H7 (cell line): ENCODE results near the gene LRRTM2. TPM values are rescaled to one million over a fixed set of nuclear protein-coding genes. Genes with fewer than 3 reads are reported as not detected.

Experiments
- DNase-seq: peaks from one replicate; pipeline ENCODE4 v3.0.0; 2012
- H3K27me3 ChIP-seq: 2 replicates; pipeline ENCODE4 v1.6.0; 2011; ENCODE audit warnings: mild to moderate bottlenecking, low read length; ENCODE audit not compliant: control insufficient read depth, insufficient read depth
- H3K36me3 ChIP-seq: replicated peaks from 2 replicates; pipeline ENCODE4 v1.5.1; 2011; ENCODE audit warnings: low read length; ENCODE audit not compliant: control insufficient read depth, insufficient read depth
- H3K4me3 ChIP-seq: 2 replicates; pipeline ENCODE4 v1.5.1; 2011; ENCODE audit warnings: low read depth, mild to moderate bottlenecking, control low read depth, low read length, moderate library complexity; ENCODE audit not compliant: insufficient read depth
- total RNA-seq: library from RNA; depleted of rRNA; stranded (reverse); fragments of >200 nt; shearing (Covaris generic); gene quantifications from 2 replicates; pipeline ENCODE4 v1.2.3, GENCODE V29; 2014

Gene LRRTM2
- total RNA-seq, 1 experiment from 2014 or later: not detected

DNA sequence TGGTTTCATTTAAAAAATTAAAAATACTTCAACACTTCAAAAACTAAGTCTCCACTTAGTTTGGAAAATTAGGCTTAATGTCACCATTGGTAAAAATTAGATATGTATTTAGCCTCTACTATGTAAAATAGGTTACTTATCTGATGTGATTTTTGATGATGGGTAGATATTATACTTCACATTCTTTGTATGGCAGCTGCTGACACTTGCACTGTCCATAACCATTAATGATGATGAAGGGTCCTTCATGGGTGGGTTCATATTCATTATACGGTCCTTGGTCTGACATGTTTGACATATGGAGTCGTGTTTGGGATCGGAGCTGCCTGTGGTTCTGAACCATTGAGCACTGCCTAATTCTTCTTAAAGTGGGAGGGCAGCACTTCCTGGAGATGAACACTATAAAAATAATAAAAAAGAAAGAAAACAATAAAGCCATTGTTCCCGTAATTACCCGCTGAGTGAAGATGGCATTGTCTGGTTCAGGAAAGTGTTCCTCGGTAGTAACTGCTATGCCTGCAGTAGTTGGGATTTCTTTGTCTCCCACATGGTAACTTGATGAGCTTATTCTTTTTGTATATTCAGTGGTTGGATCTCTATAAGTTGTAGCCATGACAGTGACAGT is 2.2 kb downstream of the LRRTM2 start:
- Histone ChIP-seq H3K27me3 (no peaks in the 10 kb centered on the region), H3K36me3 (no peaks in the 10 kb centered on the region; the same call in 1 of the 2 replicates), H3K4me3 (no peak overlapping the region)
- DNase-seq: no peak

GRCh38 chr5:138870611-138871010 is 4.5 kb downstream of the LRRTM2 start:
- no peak for DNase-seq
- Histone ChIP-seq H3K4me3 (no peak overlapping the region), H3K27me3 (no peaks in the 10 kb centered on the region), H3K36me3 (no peaks in the 10 kb centered on the region; the same call in 1 of the 2 replicates)

DNA sequence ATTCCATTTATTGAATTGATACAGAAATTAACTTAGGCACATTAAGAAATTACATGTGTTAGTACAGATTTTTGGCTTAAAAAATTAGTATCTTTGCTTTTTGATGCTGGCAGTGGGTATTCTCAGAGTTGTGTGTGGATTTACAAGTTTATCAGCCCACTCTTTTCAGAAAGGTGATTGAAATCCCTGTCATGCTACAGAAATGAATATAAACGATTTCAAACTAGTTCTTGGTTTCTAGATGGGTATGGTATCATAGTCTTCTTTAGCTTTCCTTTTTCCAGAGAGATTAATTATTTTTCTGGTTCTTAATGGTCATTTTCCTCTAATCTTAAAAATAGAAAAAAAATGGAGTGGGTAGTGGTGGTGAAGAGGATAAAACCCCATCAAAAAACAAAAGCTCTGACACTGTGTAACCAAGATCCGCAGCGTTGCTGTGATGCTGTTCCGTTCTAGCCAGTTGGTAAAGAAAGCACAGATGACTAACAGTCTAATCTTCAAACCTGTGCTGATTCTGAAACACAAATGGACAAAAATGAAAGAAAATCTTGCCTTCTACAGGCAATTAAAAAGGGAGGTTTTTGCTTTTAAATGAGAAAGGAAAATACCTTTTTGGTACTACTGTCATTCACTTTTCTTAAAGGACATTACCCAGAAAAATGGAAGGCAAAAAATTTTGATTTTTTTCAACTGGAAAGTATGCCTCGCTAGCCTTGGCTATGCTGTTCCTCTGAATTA is 5.2 kb downstream of the LRRTM2 start:
- no peaks in the 10 kb centered on the region; the same call in 1 of the 2 replicates for H3K36me3 ChIP-seq
- H3K27me3 ChIP-seq: no peaks in the 10 kb centered on the region
- no peak overlapping the region for H3K4me3 ChIP-seq
- no peak for DNase-seq

DNA sequence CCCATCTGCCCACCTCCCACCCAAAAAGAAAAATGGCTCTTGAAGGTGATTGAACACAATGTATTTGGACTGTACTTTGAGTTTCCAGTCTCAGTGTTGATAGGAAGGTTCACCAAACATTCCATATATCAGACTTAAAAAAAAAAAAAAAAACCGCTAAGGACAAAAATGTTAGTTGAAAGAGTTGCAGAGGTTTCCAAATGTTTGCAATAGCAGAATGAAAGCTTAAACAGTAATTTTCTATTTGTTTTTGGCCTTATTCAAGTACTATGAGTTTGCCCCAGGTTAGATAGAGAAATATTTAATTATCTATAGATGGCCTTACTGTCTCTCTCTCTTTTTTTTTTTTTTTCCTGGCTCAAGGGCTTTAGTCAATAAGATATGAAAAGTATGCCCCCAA is 6.1 kb downstream of the LRRTM2 start:
- no peak for DNase-seq
- Histone ChIP-seq H3K36me3 (no peaks in the 10 kb centered on the region; the same call in 1 of the 2 replicates), H3K27me3 (no peaks in the 10 kb centered on the region), H3K4me3 (no peak overlapping the region)

DNA sequence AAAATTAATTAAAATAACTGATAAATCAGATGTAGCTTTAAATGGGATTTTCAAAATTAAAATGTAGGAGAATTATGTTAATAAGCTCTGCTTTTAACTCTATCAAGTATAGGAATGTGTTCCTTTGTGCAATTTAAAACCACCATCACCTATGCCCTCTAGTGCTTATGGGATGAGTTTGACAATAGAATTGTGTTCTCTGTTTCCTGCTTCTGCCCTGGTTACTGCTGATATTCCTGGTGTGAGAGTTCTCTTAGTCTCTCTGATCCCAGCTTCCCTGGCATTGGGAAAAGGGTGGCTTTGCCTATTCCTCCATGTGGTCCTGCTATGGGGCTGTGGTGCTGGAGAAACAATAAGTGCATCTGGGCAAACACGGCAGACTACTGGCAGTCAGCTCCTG is 8.1 kb downstream of the LRRTM2 start:
- no peak for DNase-seq
- no peaks in the 10 kb centered on the region; the same call in 1 of the 2 replicates for H3K36me3 ChIP-seq
- H3K27me3 ChIP-seq: no peaks in the 10 kb centered on the region
- H3K4me3 ChIP-seq: no peak overlapping the region

DNA sequence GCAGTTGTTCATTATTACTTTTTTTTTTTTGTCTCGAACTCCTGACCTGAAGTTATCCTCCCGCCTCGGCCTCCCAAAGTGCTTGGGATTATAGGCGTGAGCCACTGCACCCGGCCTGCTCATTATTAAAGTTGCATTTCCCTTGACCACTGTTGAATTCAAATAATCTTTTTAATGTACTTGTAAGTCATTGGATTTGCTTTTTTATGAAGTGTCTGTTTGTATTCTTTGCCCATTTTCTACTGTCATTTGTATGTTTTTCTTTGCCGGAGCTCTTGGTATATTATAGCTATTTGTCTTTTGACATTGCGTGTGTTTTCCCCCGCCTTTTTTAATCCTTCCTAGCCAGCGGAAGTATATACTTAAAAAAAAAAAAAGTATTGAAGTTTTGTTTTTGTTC is 22.0 kb downstream of the LRRTM2 start:
- Histone ChIP-seq H3K4me3 (no peak overlapping the region), H3K27me3 (no peaks in the 10 kb centered on the region), H3K36me3 (no peaks in the 10 kb centered on the region)
- DNase-seq: no peak

GRCh38 chr5:138850865-138851435 is 24.2 kb downstream of the LRRTM2 start:
- no peaks in the 10 kb centered on the region for H3K36me3 ChIP-seq
- H3K27me3 ChIP-seq: no peaks in the 10 kb centered on the region
- no peak overlapping the region for H3K4me3 ChIP-seq
- no peak for DNase-seq

DNA sequence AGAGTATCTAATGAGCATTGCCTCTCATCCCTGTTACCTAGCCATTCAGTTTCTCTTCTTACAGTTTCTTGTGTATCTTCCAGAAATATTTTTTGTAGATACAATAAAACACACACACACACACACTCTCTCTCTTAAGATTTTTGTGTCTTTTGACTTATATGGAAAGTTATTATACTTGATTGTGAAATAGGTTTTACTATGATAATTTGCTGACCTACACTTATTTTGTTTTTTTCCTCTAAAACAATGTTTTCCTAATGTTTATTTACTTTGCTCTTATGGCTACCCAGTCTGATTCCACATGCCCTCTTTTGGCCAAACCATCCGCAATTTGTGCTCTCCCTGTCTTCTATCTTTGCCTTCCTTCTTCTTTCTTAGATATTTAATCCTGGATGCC is 25.3 kb downstream of the LRRTM2 start:
- no peaks in the 10 kb centered on the region for H3K27me3 ChIP-seq
- no peaks in the 10 kb centered on the region for H3K36me3 ChIP-seq
- no peak for DNase-seq
- H3K4me3 ChIP-seq: no peak overlapping the region

- no peaks in the 10 kb centered on the region for H3K27me3 ChIP-seq
- H3K36me3 ChIP-seq: no peaks in the 10 kb centered on the region
- no peak overlapping the region for H3K4me3 ChIP-seq
- no peak for DNase-seq
These were observed 25.7 kb downstream of the LRRTM2 start for GRCh38 chr5:138849439-138849838.

DNA sequence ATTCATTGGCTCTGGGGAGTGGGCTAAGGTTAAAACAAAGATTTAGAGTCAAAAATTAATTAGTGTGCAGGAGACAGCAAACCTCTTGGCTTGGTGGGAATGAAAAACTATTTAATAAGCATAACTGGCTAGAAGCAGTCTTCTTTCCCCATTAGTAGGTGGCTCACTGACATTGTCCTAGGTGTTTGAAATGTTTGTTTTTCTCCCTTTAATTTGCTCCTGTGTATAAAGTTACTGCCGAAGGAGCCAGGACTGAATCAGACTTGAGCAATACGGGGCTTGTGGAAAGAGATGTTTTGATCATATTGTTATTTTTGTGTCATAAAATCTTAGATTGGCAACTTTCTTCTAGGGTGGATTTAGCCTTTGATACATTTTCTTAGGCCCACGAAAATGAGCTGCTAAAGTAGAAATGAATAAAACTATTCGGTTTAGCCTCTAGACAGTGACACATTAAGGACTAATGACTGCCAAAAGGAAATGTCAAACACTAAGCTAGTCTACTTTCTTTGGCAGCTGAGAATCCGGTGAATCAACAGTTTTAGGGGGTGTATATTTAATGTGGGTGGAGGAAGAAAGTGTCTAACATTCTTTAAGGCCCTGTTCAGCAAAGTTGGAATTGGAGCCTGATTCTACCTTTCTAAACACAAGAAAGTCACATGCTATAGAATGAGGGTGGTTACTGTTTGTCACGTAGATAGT is 30.2 kb downstream of the LRRTM2 start:
- DNase-seq: no peak
- H3K36me3 ChIP-seq: no peaks in the 10 kb centered on the region; the same call in 1 of the 2 replicates
- no peaks in the 10 kb centered on the region for H3K27me3 ChIP-seq
- no peak overlapping the region for H3K4me3 ChIP-seq

DNA sequence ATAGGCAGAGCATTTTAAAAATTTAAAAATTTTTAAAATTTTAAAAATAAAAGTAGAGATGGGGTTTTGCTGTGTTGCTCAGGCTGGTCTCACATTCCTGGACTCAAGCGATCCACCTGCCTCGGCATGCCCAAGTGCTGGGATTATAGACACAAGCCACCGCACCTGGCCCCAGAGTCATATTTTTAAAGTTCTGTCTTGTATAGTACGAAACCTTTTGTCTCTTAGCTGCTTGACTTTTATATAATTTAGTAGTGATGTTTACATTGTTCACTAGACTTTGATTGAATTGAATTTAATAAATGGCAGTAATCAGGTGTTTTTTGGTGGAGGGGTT is 31.0 kb downstream of the LRRTM2 start:
- Histone ChIP-seq H3K4me3 (no peak overlapping the region), H3K36me3 (no peaks in the 10 kb centered on the region; the same call in 1 of the 2 replicates), H3K27me3 (no peaks in the 10 kb centered on the region)
- no peak for DNase-seq

- no peak for DNase-seq
- Histone ChIP-seq H3K27me3 (no peaks in the 10 kb centered on the region), H3K36me3 (no peaks in the 10 kb centered on the region; the same call in 1 of the 2 replicates), H3K4me3 (no peak overlapping the region)
These were observed 31.6 kb downstream of the LRRTM2 start for GRCh38 chr5:138843316-138844124.

- no peak for DNase-seq
- H3K27me3 ChIP-seq: no peaks in the 10 kb centered on the region
These were observed 33.6 kb downstream of the LRRTM2 start for GRCh38 chr5:138841531-138841930.

DNA sequence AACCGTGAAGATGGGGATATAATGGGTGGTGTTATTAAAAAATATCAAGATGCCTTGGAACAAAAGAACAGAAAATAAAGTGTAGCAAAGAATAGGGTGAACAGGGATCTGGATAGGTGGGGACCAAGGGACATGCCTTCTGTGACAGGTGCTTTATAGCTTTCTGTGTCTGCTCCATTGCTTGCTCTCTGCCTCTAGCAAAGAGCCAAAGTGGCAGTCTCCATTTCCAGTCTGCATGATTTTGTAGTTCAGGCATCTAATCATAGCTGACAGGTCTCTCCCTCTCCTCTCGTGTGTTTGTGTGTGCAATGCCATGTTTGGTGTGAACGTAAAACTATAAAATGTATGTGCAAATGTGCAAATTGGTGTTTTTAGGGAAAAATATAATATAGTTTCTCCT is 35.0 kb downstream of the LRRTM2 start:
- DNase-seq: no peak
- Histone ChIP-seq H3K4me3 (no peak overlapping the region), H3K27me3 (no peaks in the 10 kb centered on the region), H3K36me3 (no peaks in the 10 kb centered on the region; the same call in none of the 2 replicates)

More at GRCh38 chr5:138841531-138841930, 33.6 kb downstream of the LRRTM2 start:
- Histone ChIP-seq H3K36me3 (no peaks in the 10 kb centered on the region; the same call in 1 of the 2 replicates), H3K4me3 (no peak overlapping the region)
